A673 (cell line): Measurements from ENCODE around the gene MED12L. TPM values are rescaled to one million over a fixed set of nuclear protein-coding genes. Genes with fewer than 3 reads are reported as not detected.
A peak's percentile ranks its signal among the peaks of the same experiment; 100 is the strongest.

Source experiments
- BruUV-seq: library from RNA; stranded (reverse); fragments of 400-500 nt; replicated peaks from 2 replicates; lab custom pipeline; 2021; lab: Mats Ljungman, UMichigan
- CTCF ChIA-PET: fragments of 300-600 bp; sonication (Branson Sonifier 250); formaldehyde crosslinking; loops from one replicate; lab custom pipeline; 2022; ENCODE audit warnings: antibody characterized with exemption; lab: Charles Lee
- POLR2A ChIA-PET: fragments of 300-600 bp; sonication (Branson Sonifier 250); formaldehyde crosslinking; loops from one replicate; lab custom pipeline; 2022; ENCODE audit warnings: antibody characterized with exemption; ENCODE audit not compliant: low non-redundant PET; lab: Charles Lee
- DNase-seq: peaks from one replicate; pipeline ENCODE4 v3.0.0-alpha.2; 2015; ENCODE audit warnings: low spot score
- H3K27ac ChIP-seq: fragments of 200-600 bp; sonication (generic); 2 replicates; pipeline ENCODE4 v1.5.1; 2016; ENCODE audit warnings: mixed run types, low read depth, mild to moderate bottlenecking, mixed read lengths, antibody characterized with exemption, low read length; ENCODE audit not compliant: poor library complexity, severe bottlenecking
- H3K27me3 ChIP-seq: fragments of 200-600 bp; sonication (generic); replicated peaks from 2 replicates; pipeline ENCODE4 v1.6.1; 2017; ENCODE audit warnings: mixed run types, low read depth, mild to moderate bottlenecking, mixed read lengths, antibody characterized with exemption, low read length; ENCODE audit not compliant: insufficient read depth, poor library complexity
- H3K36me3 ChIP-seq: fragments of 200-600 bp; sonication (generic); 2 replicates; pipeline ENCODE4 v1.6.1; 2016; ENCODE audit warnings: mixed run types, mild to moderate bottlenecking, mixed read lengths, antibody characterized with exemption, low read length; ENCODE audit not compliant: insufficient read depth, poor library complexity, severe bottlenecking
- H3K4me1 ChIP-seq: fragments of 200-600 bp; sonication (generic); 2 replicates; pipeline ENCODE4 v1.6.1; 2017; ENCODE audit warnings: mixed run types, mild to moderate bottlenecking, mixed read lengths, antibody characterized with exemption, low read length; ENCODE audit not compliant: insufficient read depth, poor library complexity, severe bottlenecking
- H3K4me3 ChIP-seq: fragments of 200-600 bp; sonication (generic); 2 replicates; pipeline ENCODE4 v1.5.1; 2016; ENCODE audit warnings: low read depth, mixed run types, mild to moderate bottlenecking, mixed read lengths, low read length; ENCODE audit not compliant: poor library complexity, severe bottlenecking
- H3K9me3 ChIP-seq: fragments of 200-600 bp; sonication (generic); 2 replicates; pipeline ENCODE4 v1.6.1; 2016; ENCODE audit warnings: mixed run types, low read depth, mild to moderate bottlenecking, mixed read lengths, antibody characterized with exemption, low read length; ENCODE audit not compliant: poor library complexity, severe bottlenecking
- CTCF ChIP-seq: fragments of 300-800, 200-600 bp; sonication (generic); conservative IDR thresholded peaks from 2 replicates; pipeline ENCODE4 v1.5.1; 2017; ENCODE audit warnings: low read depth, mild to moderate bottlenecking, antibody characterized with exemption, low read length, moderate library complexity, mixed read lengths
- EZH2 ChIP-seq: fragments of 200-600 bp; sonication (generic); IDR thresholded peaks from 2 replicates; pipeline ENCODE4 v1.6.1; 2017; ENCODE audit warnings: borderline replicate concordance, low read depth, mild to moderate bottlenecking, mixed read lengths, antibody characterized with exemption, low read length; ENCODE audit not compliant: poor library complexity, severe bottlenecking
- intact Hi-C: fragments of 100-400 bp; cut with micrococcal nuclease; formaldehyde crosslinking; loops from one replicate; pipeline ENCODE4 v1.10.0; 2022; ENCODE audit not compliant: unreplicated experiment
- total RNA-seq: library from RNA; stranded (reverse); gene quantifications from 2 replicates; pipeline ENCODE4 v1.2.3, GENCODE V29; 2021

MED12L gene
- total RNA-seq, 1 experiment from 2014 or later = 0.71 TPM

- Histone ChIP-seq H3K4me1 (no peaks in the 10 kb centered on the region), H3K9me3 (no peaks in the 10 kb centered on the region), H3K36me3 (no peaks in the 10 kb centered on the region), H3K27ac (no peak overlapping the region), H3K4me3 (no peak overlapping the region), H3K27me3 (peaks cover 3% of the 10 kb centered on the region)
- no TSS peak for BruUV-seq
- TF ChIP-seq EZH2 = no peak
- TF ChIP-seq CTCF = no peak
- DNase-seq = no peak
- CTCF ChIA-PET = no interaction called here
- POLR2A ChIA-PET = no interaction called here
- intact Hi-C loops = no loop called here
Measured at GRCh38 chr3:151044706-151045105, 40.8 kb upstream of the MED12L start.

- H3K4me3 ChIP-seq = no peak overlapping the region
- no peaks in the 10 kb centered on the region for H3K9me3 ChIP-seq
- DNase-seq = peak; percentile 40
- H3K27ac ChIP-seq = no peak overlapping the region
- intact Hi-C loops = no loop called here
- no peaks in the 10 kb centered on the region for H3K36me3 ChIP-seq
- no peak for TF ChIP-seq EZH2
- TF ChIP-seq CTCF = no peak
- POLR2A ChIA-PET = no interaction called here
- no TSS peak for BruUV-seq
- peaks cover 3% of the 10 kb centered on the region for H3K27me3 ChIP-seq
- CTCF ChIA-PET = no interaction called here
- no peaks in the 10 kb centered on the region for H3K4me1 ChIP-seq
Measured at GRCh38 chr3:151047636-151048035, 37.8 kb upstream of the MED12L start.

GRCh38 chr3:151051533-151051932, 33.9 kb upstream of the MED12L start:
- H3K27ac ChIP-seq = no peak overlapping the region
- H3K9me3 ChIP-seq = no peaks in the 10 kb centered on the region
- no peaks in the 10 kb centered on the region for H3K4me1 ChIP-seq
- no peak overlapping the region for H3K4me3 ChIP-seq
- peaks cover 13% of the 10 kb centered on the region for H3K27me3 ChIP-seq
- CTCF ChIA-PET = no interaction called here
- no TSS peak for BruUV-seq
- no peak for DNase-seq
- intact Hi-C loops = no loop called here
- TF ChIP-seq CTCF = no peak
- H3K36me3 ChIP-seq = no peaks in the 10 kb centered on the region
- POLR2A ChIA-PET = no interaction called here
